Liver (tissue), 3 donors: ENCODE measurements around the gene SPECC1.

Experiments used
- GABPA ChIP-seq, 2 donors: IDR thresholded peaks in 1 of 2; conservative IDR thresholded peaks in 1 of 2; 2 replicates each; pipeline ENCODE4 v1.6.1; 2016; ENCODE audit warnings: antibody characterized with exemption in 2 of 2, mild to moderate bottlenecking in 1 of 2, moderate library complexity in 1 of 2
- YY1 ChIP-seq: IDR thresholded peaks from 2 replicates; pipeline ENCODE4 v1.6.1; 2016; ENCODE audit warnings: antibody characterized with exemption, mild to moderate bottlenecking
- TF ChIP-seq, protein P1 (sequence below): fragments of 150-350 bp; IDR thresholded peaks from 2 replicates; pipeline ENCODE4 v1.5.1; 2017; ENCODE audit warnings: improper control_type of control experiment, low read depth, low read length; ENCODE audit not compliant: missing input control
- TF ChIP-seq, protein P2 (sequence below): IDR thresholded peaks from 2 replicates; pipeline ENCODE4 v1.6.1; 2016; ENCODE audit warnings: antibody characterized with exemption
- donor health status: healthy.
- donor health status: healthy.

DNA sequence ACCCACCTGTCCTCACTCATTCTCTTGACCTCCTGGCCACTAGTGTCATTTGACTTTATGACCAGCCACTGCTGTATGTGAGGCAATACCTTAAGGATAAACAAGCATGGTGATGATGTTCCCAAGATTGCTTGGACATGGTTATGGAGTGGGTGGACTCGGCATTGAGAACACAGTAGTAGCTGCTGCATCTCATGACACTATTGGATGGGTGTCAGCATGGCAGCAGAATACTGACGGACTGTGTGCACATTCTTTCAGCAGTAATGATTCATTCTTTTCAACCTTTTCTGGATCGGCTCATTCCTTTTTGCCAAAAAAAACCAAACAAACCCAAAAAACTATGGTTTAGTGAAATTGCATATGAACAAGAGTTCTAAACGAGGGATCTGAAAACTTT lies 13.5 kb downstream of the SPECC1 start:
- TF ChIP-seq, protein P1, sequence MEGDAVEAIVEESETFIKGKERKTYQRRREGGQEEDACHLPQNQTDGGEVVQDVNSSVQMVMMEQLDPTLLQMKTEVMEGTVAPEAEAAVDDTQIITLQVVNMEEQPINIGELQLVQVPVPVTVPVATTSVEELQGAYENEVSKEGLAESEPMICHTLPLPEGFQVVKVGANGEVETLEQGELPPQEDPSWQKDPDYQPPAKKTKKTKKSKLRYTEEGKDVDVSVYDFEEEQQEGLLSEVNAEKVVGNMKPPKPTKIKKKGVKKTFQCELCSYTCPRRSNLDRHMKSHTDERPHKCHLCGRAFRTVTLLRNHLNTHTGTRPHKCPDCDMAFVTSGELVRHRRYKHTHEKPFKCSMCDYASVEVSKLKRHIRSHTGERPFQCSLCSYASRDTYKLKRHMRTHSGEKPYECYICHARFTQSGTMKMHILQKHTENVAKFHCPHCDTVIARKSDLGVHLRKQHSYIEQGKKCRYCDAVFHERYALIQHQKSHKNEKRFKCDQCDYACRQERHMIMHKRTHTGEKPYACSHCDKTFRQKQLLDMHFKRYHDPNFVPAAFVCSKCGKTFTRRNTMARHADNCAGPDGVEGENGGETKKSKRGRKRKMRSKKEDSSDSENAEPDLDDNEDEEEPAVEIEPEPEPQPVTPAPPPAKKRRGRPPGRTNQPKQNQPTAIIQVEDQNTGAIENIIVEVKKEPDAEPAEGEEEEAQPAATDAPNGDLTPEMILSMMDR, result no peak
- TF ChIP-seq GABPA (IDR thresholded peaks at IDR 0.05 in 1 of 2, conservative IDR thresholded peaks at IDR 0.05 in 1 of 2) (no peak), YY1 (no peak)
- TF ChIP-seq, protein P2, sequence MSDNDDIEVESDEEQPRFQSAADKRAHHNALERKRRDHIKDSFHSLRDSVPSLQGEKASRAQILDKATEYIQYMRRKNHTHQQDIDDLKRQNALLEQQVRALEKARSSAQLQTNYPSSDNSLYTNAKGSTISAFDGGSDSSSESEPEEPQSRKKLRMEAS, result no peak
